GM19395 (cell line): Measurements from ENCODE around the gene ACO2.
"Not testable (repeated sequence)": the region's sequence is repeated elsewhere in the genome, so short reads cannot be mapped to it uniquely, and the experiment has no call there.

Experiments used
- ATAC-seq: cut with Tn5 transposase; IDR thresholded peaks from one replicate; pipeline ENCODE4 v1.9.1; 2021; ENCODE audit warnings: mild to moderate bottlenecking, moderate library complexity; ENCODE audit not compliant: unreplicated experiment

ACO2 gene

GRCh38 chr22:41447435-41448188 lies 21.3 kb upstream of the ACO2 start:
- ATAC-seq: no peak

DNA sequence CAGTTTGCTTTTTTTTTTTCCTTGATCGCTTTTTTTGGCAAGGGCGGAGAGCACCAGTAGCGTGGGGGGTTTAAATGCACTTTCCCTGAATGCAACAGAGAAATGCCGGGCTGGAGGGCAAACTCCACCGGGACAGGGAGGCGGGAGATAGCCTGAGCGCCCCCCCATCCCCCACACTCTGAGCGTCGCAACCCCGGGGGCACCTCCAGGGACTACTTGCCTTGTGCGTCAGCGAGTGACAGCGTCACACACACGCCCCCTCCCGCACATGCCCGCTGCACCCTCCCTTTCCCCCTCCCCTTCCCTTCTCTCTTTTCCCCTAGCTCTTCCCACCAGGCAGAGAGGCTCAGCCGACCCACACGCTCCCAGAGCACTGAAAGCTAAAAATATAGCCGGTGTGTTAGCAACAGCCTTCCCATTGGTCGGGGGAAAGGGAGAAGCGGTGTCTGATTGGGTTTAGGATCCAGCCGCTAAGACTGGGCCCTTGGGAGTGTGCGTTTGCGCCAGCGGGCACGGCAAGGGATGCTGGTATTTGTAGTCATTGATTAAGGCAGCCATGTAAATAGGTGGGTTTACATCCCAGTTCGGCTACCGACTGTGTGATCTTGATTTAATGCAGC lies 20.6 kb upstream of the ACO2 start:
- ATAC-seq: peak; percentile 59

- no peak for ATAC-seq
These were observed 10.7 kb upstream of the ACO2 start for GRCh38 chr22:41458161-41458728.

- ATAC-seq: no peak
These were observed 9.5 kb upstream of the ACO2 start for GRCh38 chr22:41459431-41459830.

DNA sequence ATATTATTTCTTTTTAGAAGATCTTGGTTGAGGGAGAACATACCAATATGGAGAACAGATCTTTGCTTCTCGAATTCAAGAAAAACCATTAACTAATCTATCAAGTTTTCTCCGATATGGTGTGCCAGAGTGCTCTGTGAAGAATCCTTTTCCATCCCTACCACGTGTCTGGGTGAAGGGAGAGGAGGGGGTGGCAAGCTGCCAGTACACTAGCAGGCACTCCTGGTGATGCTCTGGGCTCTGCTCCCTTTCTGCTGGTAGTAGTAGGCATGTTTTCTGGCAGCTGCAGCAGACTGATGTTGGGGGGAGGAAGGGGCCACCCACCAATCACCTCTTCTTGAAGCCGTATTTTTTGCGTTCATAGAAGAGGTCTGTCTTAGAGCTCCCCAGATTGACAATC lies 8.8 kb upstream of the ACO2 start:
- ATAC-seq: not testable (repeated sequence)

GRCh38 chr22:41461901-41462300 lies 7.0 kb upstream of the ACO2 start:
- ATAC-seq: no peak

DNA sequence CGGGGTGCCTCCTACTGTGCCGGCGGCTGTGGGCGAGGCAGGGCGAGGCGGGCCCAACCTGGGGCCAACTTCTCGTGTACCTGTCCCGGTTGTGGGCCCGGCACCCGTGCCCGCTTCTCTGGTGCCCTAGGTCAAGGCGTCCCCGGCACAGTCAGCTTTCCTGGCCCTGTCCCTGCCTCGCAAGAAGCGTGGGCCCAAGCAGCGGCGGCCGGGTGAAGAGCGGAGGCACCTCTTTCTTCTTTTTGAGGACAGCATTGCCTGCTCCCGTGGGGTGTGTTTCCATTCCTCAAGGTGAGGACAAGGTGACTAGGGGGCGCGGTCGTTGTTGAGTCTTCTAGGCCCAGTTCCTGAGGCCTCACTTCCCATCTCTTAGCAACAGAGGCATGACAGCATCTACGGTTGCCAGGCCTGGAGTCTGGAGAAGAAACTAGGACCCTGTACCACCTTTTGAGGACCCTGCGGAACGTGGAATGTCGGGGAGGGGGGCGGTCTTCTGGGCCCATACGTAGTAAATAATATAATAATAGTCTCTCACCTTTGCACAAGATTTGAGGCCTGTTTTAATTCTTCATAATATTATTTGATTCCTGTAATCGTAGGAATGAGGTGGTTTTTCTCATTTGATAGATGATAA lies 418 bp downstream of the ACO2 start:
- peak; percentile 21 for ATAC-seq

DNA sequence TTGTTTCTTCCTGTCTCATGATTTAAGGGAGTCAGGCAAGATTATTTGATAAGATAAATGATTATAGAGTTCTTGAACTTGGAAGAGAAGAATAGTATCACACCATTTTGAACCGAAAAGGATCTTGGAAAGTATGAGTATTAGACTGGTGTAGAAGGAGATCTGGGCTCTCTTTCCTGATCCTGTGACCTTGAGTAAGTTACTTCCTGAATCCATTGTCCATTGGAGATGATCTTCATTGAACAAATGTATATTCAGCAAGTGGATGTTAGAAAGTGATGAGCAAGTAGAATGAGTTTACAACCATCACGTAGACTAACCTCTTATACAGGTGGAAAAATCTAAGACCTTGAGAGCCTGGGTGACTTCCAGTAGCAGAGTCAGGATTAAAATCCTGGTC lies 2.0 kb downstream of the ACO2 start:
- no peak for ATAC-seq

GRCh38 chr22:41471568-41471967 lies 2.7 kb downstream of the ACO2 start:
- ATAC-seq: no peak

GRCh38 chr22:41474872-41475451 lies 6.0 kb downstream of the ACO2 start:
- no peak for ATAC-seq

GRCh38 chr22:41478473-41478872 lies 9.6 kb downstream of the ACO2 start:
- ATAC-seq: no peak

DNA sequence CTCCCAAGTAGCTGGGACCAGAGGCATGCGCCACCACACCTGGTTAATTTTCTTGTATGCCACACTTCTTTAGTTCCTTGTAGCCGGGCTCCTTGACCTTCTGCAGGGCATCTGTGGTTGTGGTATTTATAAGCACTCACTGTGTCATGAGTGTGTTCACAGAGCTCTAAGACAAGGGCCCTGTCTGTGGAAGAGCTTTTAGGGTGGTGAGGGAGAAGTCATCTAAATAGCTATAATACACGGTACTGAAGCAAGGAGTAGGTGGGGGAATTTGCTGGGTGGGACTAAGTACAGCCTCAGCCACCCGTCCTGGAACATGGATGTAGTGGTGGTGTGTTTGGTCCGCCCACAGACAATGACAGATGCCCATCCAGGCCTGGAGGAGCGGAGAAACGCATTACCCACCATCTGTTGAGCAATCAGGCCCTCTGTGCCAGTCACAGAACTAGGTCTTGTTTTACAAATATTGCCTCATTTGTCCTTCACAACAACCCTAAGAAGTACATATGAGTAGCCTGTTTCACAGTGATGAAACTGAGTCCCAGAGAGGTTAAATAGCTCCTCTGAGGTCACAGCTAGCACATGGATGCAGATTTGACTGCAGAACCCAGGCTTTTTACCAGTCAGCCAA lies 10.1 kb downstream of the ACO2 start:
- ATAC-seq: no peak

GRCh38 chr22:41479671-41480396 lies 10.9 kb downstream of the ACO2 start:
- ATAC-seq: no peak

- ATAC-seq: no peak
These were observed 11.4 kb downstream of the ACO2 start for GRCh38 chr22:41480397-41480735.

DNA sequence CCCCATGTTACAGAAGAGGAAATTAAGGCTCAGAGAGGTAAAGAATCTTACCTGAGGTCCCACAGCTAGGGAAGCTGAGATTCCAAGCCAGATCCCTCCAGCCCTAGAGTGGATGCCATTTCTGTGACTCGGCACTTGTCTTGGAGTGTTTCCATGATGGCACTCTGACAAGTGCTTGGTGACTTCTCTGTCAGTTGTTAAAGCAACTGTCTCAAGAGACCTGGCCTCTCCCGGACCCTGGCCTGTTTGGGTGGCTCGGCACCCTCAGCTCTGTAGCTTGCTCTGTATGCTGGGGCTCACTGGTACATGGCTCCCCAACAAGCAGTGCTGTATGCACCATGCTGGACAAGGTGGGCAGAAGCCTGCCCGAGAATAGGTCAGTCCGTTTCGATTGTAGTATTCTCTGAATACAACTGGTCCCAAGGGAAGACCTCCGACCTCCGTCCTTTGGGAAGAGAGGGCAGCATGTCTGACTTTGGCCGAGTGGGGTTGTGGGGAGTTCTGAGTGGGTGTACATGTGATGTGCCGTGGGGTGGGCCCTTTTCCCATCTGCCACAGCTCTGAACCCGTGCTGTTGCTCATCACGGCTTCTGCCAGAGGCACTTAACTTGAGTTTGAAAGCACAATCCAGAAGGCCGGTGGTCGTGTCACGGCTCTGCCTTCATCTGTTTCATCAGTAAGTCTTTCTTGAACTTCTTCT lies 12.4 kb downstream of the ACO2 start:
- no peak for ATAC-seq

DNA sequence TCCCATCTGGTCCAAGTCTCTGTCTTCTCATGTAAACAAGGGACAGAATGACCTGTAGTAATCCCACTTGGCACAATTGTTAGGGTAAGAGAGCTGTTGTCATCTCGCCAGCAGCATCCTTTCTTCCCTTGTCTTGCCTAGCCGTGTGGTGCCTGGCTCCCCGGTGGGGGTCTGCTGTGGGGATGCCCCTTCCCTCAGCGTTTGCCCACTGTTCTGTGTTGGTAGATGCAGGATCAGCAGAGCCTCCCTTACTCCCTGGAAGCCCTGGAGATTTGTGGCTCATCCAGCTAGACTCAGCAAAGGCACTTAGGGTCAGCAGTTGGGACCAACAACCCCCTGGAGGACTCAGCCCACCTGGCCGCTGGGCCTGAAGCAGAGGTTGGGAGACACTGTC lies 13.0 kb downstream of the ACO2 start:
- ATAC-seq: no peak

GRCh38 chr22:41482319-41482935 lies 13.5 kb downstream of the ACO2 start:
- no peak for ATAC-seq

DNA sequence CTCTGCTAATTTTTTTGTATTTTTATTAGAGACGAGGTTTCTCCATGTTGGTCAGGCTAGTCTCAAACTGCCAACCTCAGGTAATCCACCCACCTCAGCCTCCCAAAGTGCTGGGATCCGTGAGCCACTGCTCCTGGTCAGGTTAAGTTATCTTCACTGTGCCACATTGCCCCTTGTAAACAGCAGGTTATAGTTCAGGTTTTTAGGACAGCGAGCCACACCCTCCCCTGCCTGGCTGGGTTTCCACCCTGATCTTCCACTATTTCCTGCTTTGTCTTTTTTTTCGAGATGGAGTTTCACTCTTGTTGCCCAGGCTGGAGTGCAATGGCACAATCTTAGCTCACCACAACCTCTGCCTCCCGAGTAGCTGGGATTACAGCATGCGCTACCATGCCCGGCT lies 16.1 kb downstream of the ACO2 start:
- ATAC-seq: no peak
